ENCODE measurements around the gene PLAC8.
"Not testable (repeated sequence)": the region's sequence is repeated elsewhere in the genome, so short reads cannot be mapped to it uniquely, and the experiment has no call there.

The PLAC8 gene

DNA sequence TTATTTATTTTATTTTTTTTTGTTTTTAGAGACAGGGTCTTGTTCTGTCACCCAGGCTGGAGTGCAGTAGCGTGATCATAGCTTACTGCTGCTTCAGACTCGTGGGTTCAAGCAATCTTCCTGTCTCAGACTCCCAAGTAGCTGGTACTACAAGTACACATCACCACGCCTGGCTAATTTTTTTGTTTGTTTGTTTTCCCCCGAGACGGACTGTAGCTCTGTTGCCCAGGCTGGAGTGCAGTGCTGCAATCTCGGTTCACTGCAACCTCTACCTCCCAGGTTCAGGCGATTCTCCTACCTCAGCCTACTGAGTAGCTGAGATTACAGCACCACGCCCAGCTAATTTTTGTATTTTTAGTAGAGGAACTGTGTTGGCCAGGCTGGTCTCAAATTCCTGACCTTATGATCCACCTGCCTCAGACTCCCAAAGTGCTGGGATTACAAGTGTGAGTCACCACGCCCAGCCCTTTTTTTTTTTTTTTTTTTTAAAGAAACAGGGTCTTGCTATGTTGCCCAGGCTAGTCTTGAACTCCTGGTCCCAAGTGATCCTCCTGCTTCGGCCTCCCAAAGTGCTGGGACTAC, 47.4 kb downstream of the PLAC8 start:
- no peak for DNase-seq (ENCODE audit: low read depth)
- no peak overlapping the region for H3K4me3 ChIP-seq (ENCODE audit: low read length)
- TF ChIP-seq, protein P1, sequence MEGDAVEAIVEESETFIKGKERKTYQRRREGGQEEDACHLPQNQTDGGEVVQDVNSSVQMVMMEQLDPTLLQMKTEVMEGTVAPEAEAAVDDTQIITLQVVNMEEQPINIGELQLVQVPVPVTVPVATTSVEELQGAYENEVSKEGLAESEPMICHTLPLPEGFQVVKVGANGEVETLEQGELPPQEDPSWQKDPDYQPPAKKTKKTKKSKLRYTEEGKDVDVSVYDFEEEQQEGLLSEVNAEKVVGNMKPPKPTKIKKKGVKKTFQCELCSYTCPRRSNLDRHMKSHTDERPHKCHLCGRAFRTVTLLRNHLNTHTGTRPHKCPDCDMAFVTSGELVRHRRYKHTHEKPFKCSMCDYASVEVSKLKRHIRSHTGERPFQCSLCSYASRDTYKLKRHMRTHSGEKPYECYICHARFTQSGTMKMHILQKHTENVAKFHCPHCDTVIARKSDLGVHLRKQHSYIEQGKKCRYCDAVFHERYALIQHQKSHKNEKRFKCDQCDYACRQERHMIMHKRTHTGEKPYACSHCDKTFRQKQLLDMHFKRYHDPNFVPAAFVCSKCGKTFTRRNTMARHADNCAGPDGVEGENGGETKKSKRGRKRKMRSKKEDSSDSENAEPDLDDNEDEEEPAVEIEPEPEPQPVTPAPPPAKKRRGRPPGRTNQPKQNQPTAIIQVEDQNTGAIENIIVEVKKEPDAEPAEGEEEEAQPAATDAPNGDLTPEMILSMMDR (conservative IDR thresholded peaks at IDR 0.05; ENCODE audit: low read length): no peak

DNA sequence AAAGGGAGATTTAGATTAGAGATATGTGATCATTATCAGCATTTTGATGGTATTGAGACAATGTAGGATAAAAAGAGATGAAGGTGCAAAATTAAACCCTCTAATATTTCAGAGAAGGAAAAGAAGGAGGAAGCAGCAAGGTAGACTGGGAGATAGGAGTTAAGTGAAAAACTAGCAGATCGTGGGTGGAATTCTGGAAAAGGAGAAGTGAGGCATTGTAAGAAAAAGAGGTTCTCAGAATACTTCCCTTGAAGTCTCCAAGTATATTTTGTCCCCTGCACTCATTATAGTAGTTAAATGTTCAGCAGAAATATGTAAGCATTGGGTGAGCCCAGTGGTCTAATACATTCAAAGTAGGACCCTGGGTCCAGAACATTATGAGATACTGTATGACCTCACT, 49.3 kb downstream of the PLAC8 start:
- DNase-seq (ENCODE audit: low read depth): no peak
- TF ChIP-seq, protein P1 (conservative IDR thresholded peaks at IDR 0.05; ENCODE audit: low read length): no peak
- no peak overlapping the region for H3K4me3 ChIP-seq (ENCODE audit: low read length)

DNA sequence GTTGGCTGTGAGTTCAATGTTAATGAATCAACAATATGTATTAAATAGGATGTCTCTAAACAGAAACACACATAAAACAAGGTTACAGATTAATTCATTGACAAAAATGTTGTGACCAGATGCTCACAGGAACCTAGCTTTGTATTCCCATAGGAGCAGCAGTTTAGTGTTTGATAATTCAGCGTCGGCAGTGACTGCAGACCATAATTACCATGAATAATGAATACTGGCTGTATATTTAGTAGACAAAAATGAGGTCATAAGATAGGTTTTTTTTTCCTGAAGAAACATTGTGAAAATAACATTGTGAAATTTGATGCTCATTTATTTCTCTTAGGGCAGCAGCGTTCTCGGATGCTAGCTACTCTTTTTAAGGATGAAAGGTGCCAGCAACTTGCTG, 51.8 kb downstream of the PLAC8 start:
- no peak overlapping the region for H3K4me3 ChIP-seq (ENCODE audit: low read length)
- TF ChIP-seq, protein P1 (conservative IDR thresholded peaks at IDR 0.05; ENCODE audit: low read length): no peak

DNA sequence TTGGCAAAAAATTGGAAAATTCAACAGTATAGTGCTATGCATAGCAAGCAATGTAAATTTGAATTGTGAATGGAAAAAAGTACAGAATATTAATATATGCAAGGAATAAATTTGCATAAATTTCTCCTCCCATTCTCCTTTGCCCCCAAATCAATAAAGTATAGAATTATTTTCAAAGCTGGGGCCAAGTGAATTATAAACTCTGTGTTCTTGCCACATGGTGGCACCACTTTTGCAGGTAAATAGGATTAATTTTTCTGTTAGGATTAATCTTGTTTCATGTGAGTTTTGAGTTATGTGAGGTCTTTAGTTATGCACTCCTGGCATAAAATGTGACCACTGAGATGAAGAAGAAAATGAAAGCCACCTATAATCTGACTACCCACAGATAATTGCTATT, 59.6 kb downstream of the PLAC8 start:
- H3K4me3 ChIP-seq (ENCODE audit: low read length): no peak overlapping the region
- TF ChIP-seq, protein P1 (conservative IDR thresholded peaks at IDR 0.05; ENCODE audit: low read length): peak; percentile 44
- DNase-seq (ENCODE audit: low read depth): peak; percentile 38

More for the DNA sequence above, 51.8 kb downstream of the PLAC8 start:
- DNase-seq (ENCODE audit: low read depth): peak; percentile 42

DNA sequence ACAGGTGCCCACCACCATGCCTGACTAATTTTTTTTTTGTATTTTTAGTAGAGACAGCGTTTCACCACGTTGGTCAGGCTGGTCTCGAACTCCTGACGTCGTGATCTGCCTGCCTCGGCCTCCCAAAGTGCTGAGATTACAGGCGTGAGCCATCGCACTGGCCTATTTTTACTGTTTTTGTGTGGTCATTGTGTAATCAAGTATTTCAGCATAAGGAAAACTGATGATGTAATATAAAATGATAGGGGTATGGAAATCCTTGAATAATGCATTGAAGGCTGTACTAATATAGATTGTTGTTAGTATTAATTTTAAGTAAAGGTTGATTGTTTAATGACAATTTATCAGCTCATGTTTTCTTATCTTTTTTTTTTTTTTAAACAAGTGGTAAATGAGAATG, 65.7 kb downstream of the PLAC8 start:
- not testable (repeated sequence) for DNase-seq (ENCODE audit: low read depth); H3K4me3 ChIP-seq (ENCODE audit: low read length)

DNA sequence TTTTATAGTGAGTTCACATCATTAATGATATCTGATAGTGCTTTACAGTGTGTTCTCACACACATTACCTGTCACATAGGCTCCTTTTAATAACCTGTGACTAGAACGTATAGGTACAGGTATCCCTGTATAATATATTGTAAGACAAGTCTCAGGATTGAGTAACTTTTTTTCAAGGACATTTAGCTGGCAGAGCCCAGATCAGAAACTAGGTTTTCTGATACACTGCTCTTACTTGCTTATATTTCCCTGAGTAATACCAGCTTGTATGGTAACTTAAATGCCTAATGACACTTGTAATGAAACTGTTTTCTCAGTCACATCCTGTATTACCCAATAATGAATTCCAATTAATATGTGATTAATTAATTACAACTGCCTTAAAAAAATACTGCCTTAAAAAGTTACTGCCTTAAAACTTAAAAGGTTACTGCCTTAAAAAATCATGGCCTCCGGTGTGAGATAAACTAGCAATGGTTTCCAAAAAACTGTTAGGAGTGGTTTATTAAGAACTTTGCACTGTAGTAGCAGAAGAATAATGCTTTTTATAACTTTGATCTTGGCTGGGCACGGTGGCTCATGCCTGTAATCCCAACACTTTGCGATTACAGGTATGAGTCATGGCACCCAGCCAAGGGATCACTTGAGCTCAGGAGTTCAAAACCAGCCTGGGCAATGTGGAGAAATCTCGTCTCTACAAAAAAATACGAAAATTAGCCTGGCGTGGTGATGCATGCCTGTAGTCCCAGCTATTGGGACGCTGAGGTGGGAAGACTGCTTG, 67.6 kb downstream of the PLAC8 start:
- TF ChIP-seq, protein P1 (conservative IDR thresholded peaks at IDR 0.05; ENCODE audit: low read length): no peak
- H3K4me3 ChIP-seq (ENCODE audit: low read length): no peak overlapping the region
- no peak for DNase-seq (ENCODE audit: low read depth)

DNA sequence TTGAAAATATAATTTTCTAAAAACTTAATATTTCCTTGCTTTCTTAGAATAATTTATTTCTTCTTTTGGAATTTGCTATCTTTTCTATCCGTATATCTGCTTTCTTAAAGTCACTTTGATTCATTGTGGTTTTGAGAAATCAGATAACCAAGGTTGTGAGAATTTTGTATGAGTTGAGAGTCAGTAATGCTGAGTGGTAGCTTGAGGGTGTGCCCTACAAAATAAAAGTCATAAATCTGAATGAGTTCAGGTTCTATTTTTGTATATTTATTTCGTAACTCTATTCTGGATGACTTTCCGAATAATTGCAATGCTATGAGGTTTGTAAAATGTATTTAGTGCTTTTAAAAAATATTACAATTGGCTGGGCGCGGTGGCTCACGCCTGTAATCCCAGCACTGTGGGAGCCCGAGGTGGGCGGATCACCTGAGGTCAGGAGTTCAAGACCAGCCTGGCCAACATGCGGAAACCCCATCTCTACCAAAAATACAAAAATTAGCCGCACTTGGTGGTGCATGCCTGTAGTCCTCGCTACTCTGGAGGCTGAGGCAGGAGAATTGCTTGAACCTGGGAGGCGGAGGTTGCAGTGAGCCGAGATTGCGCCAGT, 70.6 kb downstream of the PLAC8 start:
- peak; percentile 64 for DNase-seq (ENCODE audit: low read depth)
- TF ChIP-seq, protein P1 (conservative IDR thresholded peaks at IDR 0.05; ENCODE audit: low read length): no peak
- H3K4me3 ChIP-seq (ENCODE audit: low read length): no peak overlapping the region

DNA sequence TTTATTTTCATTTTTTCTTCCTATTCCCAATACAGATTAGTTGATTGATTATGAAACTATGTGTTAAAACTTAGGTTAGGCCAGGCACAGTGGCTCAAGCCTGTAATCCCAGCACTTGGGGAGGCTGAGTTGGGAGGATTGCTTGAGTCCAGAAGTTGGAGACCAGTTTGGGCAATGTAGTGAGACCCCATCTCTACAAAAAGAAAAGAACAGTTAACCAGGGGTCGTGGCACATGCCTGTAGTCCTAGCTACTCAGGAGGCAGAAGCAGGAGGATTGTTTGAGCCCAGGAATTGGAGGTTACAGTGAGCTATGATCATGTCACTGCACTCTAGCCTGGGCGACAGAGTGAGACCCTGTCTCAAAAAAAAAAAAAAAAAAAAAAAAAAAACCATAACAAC, 71.4 kb downstream of the PLAC8 start:
- not testable (repeated sequence) for H3K4me3 ChIP-seq (ENCODE audit: low read length)

More for the DNA sequence above, 71.4 kb downstream of the PLAC8 start:
- not testable (repeated sequence) for DNase-seq (ENCODE audit: low read depth)
